ENCODE data around the gene SLC44A5. TPM values are rescaled to one million over a fixed set of nuclear protein-coding genes. Genes with fewer than 3 reads are reported as not detected.

Gene SLC44A5
- total and polyA plus RNA-seq, 2 donors (not counting 1 experiment from before 2014, with no cell fraction given) = 2.8 to 4.2 TPM

GRCh38 chr1:75575837-75576236 lies 35.1 kb downstream of the SLC44A5 start:
- Histone ChIP-seq H3K79me2 (ENCODE audit: control insufficient read depth, insufficient read depth, low read length) (no peaks in the 10 kb centered on the region), H3K36me3 (replicated peaks in 1 of 2; ENCODE audit: control extremely low read depth in 1 of 2, control insufficient read depth in 1 of 2, extremely low read depth in 1 of 2, insufficient read depth in 2 of 2, low read length in 1 of 2) (no peaks in the 10 kb centered on the region), H2AFZ (ENCODE audit: insufficient read depth, low read depth, low read length, poor library complexity, severe bottlenecking) (no peak overlapping the region), H3K9me3 (ENCODE audit: control extremely low read depth in 1 of 3, control insufficient read depth in 2 of 3, insufficient read depth in 1 of 3, low read length in 2 of 3) (no peaks in the 10 kb centered on the region), H4K20me1 (ENCODE audit: control insufficient read depth, insufficient read depth, low read length, poor library complexity, severe bottlenecking) (no peaks in the 10 kb centered on the region), H3K4me1 (ENCODE audit: control insufficient read depth in 2 of 2, insufficient read depth in 2 of 2, low read length in 2 of 2) (no peaks in the 10 kb centered on the region), H3K9ac (ENCODE audit: low read length) (no peak overlapping the region), H3K27me3 (replicated peaks in 1 of 4; ENCODE audit: control extremely low read depth in 1 of 4, control insufficient read depth in 3 of 4, insufficient read depth in 4 of 4, low read length in 3 of 4) (no peaks in the 10 kb centered on the region), H3K4me2 (replicated peaks; ENCODE audit: low read depth, low read length, poor library complexity, severe bottlenecking) (no peak overlapping the region), H3K4me3 (ENCODE audit: control extremely low read depth in 1 of 5, extremely low read depth in 1 of 5, insufficient read depth in 1 of 5, low read depth in 2 of 5, low read length in 4 of 5) (no peak overlapping the region), H3K27ac (ENCODE audit: low read length in 2 of 2) (no peak overlapping the region)
- CTCF ChIA-PET = no interaction called here
- TF ChIP-seq, protein P1, sequence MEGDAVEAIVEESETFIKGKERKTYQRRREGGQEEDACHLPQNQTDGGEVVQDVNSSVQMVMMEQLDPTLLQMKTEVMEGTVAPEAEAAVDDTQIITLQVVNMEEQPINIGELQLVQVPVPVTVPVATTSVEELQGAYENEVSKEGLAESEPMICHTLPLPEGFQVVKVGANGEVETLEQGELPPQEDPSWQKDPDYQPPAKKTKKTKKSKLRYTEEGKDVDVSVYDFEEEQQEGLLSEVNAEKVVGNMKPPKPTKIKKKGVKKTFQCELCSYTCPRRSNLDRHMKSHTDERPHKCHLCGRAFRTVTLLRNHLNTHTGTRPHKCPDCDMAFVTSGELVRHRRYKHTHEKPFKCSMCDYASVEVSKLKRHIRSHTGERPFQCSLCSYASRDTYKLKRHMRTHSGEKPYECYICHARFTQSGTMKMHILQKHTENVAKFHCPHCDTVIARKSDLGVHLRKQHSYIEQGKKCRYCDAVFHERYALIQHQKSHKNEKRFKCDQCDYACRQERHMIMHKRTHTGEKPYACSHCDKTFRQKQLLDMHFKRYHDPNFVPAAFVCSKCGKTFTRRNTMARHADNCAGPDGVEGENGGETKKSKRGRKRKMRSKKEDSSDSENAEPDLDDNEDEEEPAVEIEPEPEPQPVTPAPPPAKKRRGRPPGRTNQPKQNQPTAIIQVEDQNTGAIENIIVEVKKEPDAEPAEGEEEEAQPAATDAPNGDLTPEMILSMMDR (IDR thresholded peaks at IDR 0.05) = no peak
- TF ChIP-seq EZH2 (IDR thresholded peaks at IDR 0.05; ENCODE audit: borderline replicate concordance, insufficient read depth, low read depth, low read length, poor library complexity, severe bottlenecking) = no peak
- Mint-ChIP-seq H3K4me1 (no peaks in the 10 kb centered on the region), H3K27me3 (peaks cover 17% of the 10 kb centered on the region), H3K9me3 (ENCODE audit: insufficient read depth) (no peaks in the 10 kb centered on the region), H3K4me3 (no peak overlapping the region), H3K27ac (no peak overlapping the region)
- intact Hi-C loops (cut with micrococcal nuclease) = no loop called here
- ATAC-seq (ENCODE audit: low read depth) = no peak
- no peak for DNase-seq
- 86% methylated on average over 1 of the region's 3 CpGs for WGBS (ENCODE audit: insufficient coverage)
- POLR2A ChIA-PET = no interaction called here

- no peaks in the 10 kb centered on the region for H3K4me1 Mint-ChIP-seq
- H3K4me1 ChIP-seq (ENCODE audit: control insufficient read depth in 2 of 2, insufficient read depth in 2 of 2, low read length in 2 of 2) = no peaks in the 10 kb centered on the region
- ChIA-PET CTCF (interaction anchor here (0.9 kb wide), 1 partner anchor 11 kb away, joined by 3 read pairs; no protein-coding TSS in a partner anchor), POLR2A (no interaction called here)
- H3K27ac ChIP-seq (ENCODE audit: low read length in 2 of 2) = no peak overlapping the region
- no peak overlapping the region for H2AFZ ChIP-seq (ENCODE audit: insufficient read depth, low read depth, low read length, poor library complexity, severe bottlenecking)
- no peaks in the 10 kb centered on the region for H3K9me3 Mint-ChIP-seq (ENCODE audit: insufficient read depth)
- H3K36me3 ChIP-seq (replicated peaks in 1 of 2; ENCODE audit: control extremely low read depth in 1 of 2, control insufficient read depth in 1 of 2, extremely low read depth in 1 of 2, insufficient read depth in 2 of 2, low read length in 1 of 2) = no peaks in the 10 kb centered on the region
- no peak overlapping the region for H3K4me2 ChIP-seq (replicated peaks; ENCODE audit: low read depth, low read length, poor library complexity, severe bottlenecking)
- DNase-seq (no peak), ATAC-seq (ENCODE audit: low read depth) (no peak)
- H4K20me1 ChIP-seq (ENCODE audit: control insufficient read depth, insufficient read depth, low read length, poor library complexity, severe bottlenecking) = no peaks in the 10 kb centered on the region
- H3K9me3 ChIP-seq (ENCODE audit: control extremely low read depth in 1 of 3, control insufficient read depth in 2 of 3, insufficient read depth in 1 of 3, low read length in 2 of 3) = no peaks in the 10 kb centered on the region
- no peak overlapping the region for H3K4me3 ChIP-seq (ENCODE audit: control extremely low read depth in 1 of 5, extremely low read depth in 1 of 5, insufficient read depth in 1 of 5, low read depth in 2 of 5, low read length in 4 of 5)
- no peaks in the 10 kb centered on the region for H3K79me2 ChIP-seq (ENCODE audit: control insufficient read depth, insufficient read depth, low read length)
- no peak for TF ChIP-seq EZH2 (IDR thresholded peaks at IDR 0.05; ENCODE audit: borderline replicate concordance, insufficient read depth, low read depth, low read length, poor library complexity, severe bottlenecking)
- TF ChIP-seq, protein P1 (IDR thresholded peaks at IDR 0.05) = no peak
- no peak overlapping the region for H3K9ac ChIP-seq (ENCODE audit: low read length)
- H3K27ac Mint-ChIP-seq = no peak overlapping the region
- no peaks in the 10 kb centered on the region for H3K27me3 ChIP-seq (replicated peaks in 1 of 4; ENCODE audit: control extremely low read depth in 1 of 4, control insufficient read depth in 3 of 4, insufficient read depth in 4 of 4, low read length in 3 of 4)
- no peak overlapping the region for H3K4me3 Mint-ChIP-seq
- no CpG with 5 or more reads among the region's 1 CpG for WGBS (ENCODE audit: insufficient coverage)
- peaks cover 19% of the 10 kb centered on the region for H3K27me3 Mint-ChIP-seq
- intact Hi-C loops (cut with micrococcal nuclease) = no loop called here
These were observed 43.7 kb downstream of the SLC44A5 start for GRCh38 chr1:75567191-75567590.
